GM12878 (cell line): ENCODE results near the gene IL17RB. TPM values are rescaled to one million over a fixed set of nuclear protein-coding genes. Genes with fewer than 3 reads are reported as not detected.
A peak's percentile ranks its signal among the peaks of the same experiment; 100 is the strongest.

ENCODE experiments used
- ATAC-seq: fragments of 200-7000 bp; cut with Tn5 transposase; 3 replicates; pipeline ENCODE4 v1.9.1; 2020; ENCODE audit warnings: mild to moderate bottlenecking, moderate library complexity
- Bru-seq: library from RNA; stranded (reverse); fragments of 400-500 nt; gene quantifications from one replicate; lab custom pipeline; 2021; lab: Mats Ljungman, UMichigan
- BruChase-seq, 2 experiments: library from RNA; stranded (reverse); fragments of 400-500 nt; gene quantifications; one replicate each; lab custom pipeline; 2021; lab: Mats Ljungman, UMichigan
- BruUV-seq: library from RNA; stranded (reverse); fragments of 400-500 nt; replicated peaks from 2 replicates; lab custom pipeline; 2021; lab: Mats Ljungman, UMichigan
- CTCF ChIA-PET: fragments of 300-600 bp; sonication (Branson Sonifier 250); formaldehyde crosslinking; extraction: SDS; loops from one replicate; lab custom pipeline; 2021; ENCODE audit warnings: inconsistent platforms; lab: Yijun Ruan, JAX
- POLR2A ChIA-PET: fragments of 350-600 bp; formaldehyde crosslinking; extraction: SDS; loops from one replicate; lab custom pipeline; 2021; ENCODE audit warnings: inconsistent platforms; lab: Charles Lee
- RAD21 ChIA-PET: fragments of 300-600 bp; sonication (Branson Sonifier 250); formaldehyde crosslinking; loops from one replicate; lab custom pipeline; 2023; ENCODE audit warnings: antibody characterized with exemption; ENCODE audit not compliant: unreplicated experiment; lab: Charles Lee
- SMC1A ChIA-PET: fragments of 300-600 bp; sonication (Branson Sonifier 250); formaldehyde crosslinking; loops from one replicate; lab custom pipeline; 2023; ENCODE audit not compliant: unreplicated experiment, uncharacterized antibody; lab: Charles Lee
- DNase-seq: peaks from one replicate; pipeline ENCODE4 v3.0.0-alpha.2; 2011; ENCODE audit warnings: low read depth, low spot score
- FAIRE-seq: peaks from 3 replicates; lab custom pipeline; 2011; peaks lifted over from hg19 to GRCh38; lab: Jason Lieb, UNC
- H2AFZ ChIP-seq: 2 replicates; pipeline ENCODE4 v1.6.0; 2011; ENCODE audit warnings: low read depth, low read length, control low read depth; ENCODE audit not compliant: control insufficient read depth
- H3K27ac ChIP-seq: 2 replicates; pipeline ENCODE4 v1.5.1; 2011; ENCODE audit warnings: control low read depth; ENCODE audit not compliant: control insufficient read depth, insufficient read depth
- H3K27me3 ChIP-seq, 2 experiments: replicated peaks in 1 of 2; 2 replicates each; pipeline versions ENCODE4 v1.6.0 to v1.6.1; 2011; ENCODE audit warnings: low read length in 1 of 2; ENCODE audit not compliant: control insufficient read depth in 2 of 2, insufficient read depth in 2 of 2
- H3K36me3 ChIP-seq, 2 experiments: 2 replicates each; pipeline ENCODE4 v1.5.1; 2011; ENCODE audit warnings: low read length in 1 of 2; ENCODE audit not compliant: control insufficient read depth in 2 of 2, insufficient read depth in 2 of 2
- H3K4me1 ChIP-seq: 2 replicates; pipeline ENCODE4 v1.6.1; 2011; ENCODE audit warnings: mild to moderate bottlenecking, low read length, moderate library complexity, mixed read lengths; ENCODE audit not compliant: control insufficient read depth, insufficient read depth
- H3K4me2 ChIP-seq: 2 replicates; pipeline ENCODE4 v1.6.0; 2011; ENCODE audit warnings: control low read depth; ENCODE audit not compliant: control insufficient read depth, insufficient read depth
- H3K4me3 ChIP-seq: fragments of 200-600 bp; sonication (generic); 2 replicates; pipeline ENCODE4 v1.5.1; 2016
- H3K79me2 ChIP-seq: 2 replicates; pipeline ENCODE4 v1.6.0; 2011; ENCODE audit warnings: low read length; ENCODE audit not compliant: control insufficient read depth, insufficient read depth
- H3K9ac ChIP-seq: 2 replicates; pipeline ENCODE4 v1.8.0; 2011; ENCODE audit warnings: low read length, control low read depth, mixed read lengths; ENCODE audit not compliant: control insufficient read depth, insufficient read depth
- H3K9me3 ChIP-seq: replicated peaks from 3 replicates; pipeline ENCODE4 v1.5.1; 2011; ENCODE audit warnings: mild to moderate bottlenecking, low read length; ENCODE audit not compliant: control insufficient read depth, insufficient read depth
- H4K20me1 ChIP-seq: 2 replicates; pipeline ENCODE4 v1.6.0; 2011; ENCODE audit not compliant: control insufficient read depth, insufficient read depth
- ASH2L ChIP-seq: fragments of 300-600, 200-600 bp; sonication (generic); IDR thresholded peaks from 2 replicates; pipeline ENCODE4 v1.6.1; 2017; ENCODE audit warnings: low read depth, mild to moderate bottlenecking, borderline replicate concordance
- ETV6 ChIP-seq, 2 experiments: fragments of 450-650 bp in 1 of 2; IDR thresholded peaks in 1 of 2; conservative IDR thresholded peaks in 1 of 2; 2 replicates each; pipeline ENCODE4 v1.6.1; 2014; ENCODE audit warnings: antibody characterized with exemption in 1 of 2, borderline replicate concordance in 1 of 2, low read depth in 1 of 2, mild to moderate bottlenecking in 1 of 2, moderate library complexity in 1 of 2
- HCFC1 ChIP-seq: fragments of 150-350 bp; IDR thresholded peaks from 2 replicates; pipeline ENCODE4 v1.6.1; 2014; ENCODE audit warnings: low read length
- KLF5 ChIP-seq: fragments of 450-650 bp; IDR thresholded peaks from 2 replicates; pipeline ENCODE4 v1.6.1; 2014; ENCODE audit warnings: mild to moderate bottlenecking; ENCODE audit not compliant: partially characterized antibody
- NFYB ChIP-seq: IDR thresholded peaks from 2 replicates; pipeline ENCODE4 v1.6.1; 2011; ENCODE audit warnings: low read depth, mild to moderate bottlenecking, low read length, improper control_type of control experiment, moderate library complexity; ENCODE audit not compliant: insufficient read depth
- PAX8 ChIP-seq: fragments of 450-650 bp; IDR thresholded peaks from 2 replicates; pipeline ENCODE4 v1.6.1; 2017; ENCODE audit warnings: mild to moderate bottlenecking, moderate library complexity
- RBBP5 ChIP-seq: fragments of 200-600 bp; sonication (generic); conservative IDR thresholded peaks from 2 replicates; pipeline ENCODE4 v1.6.1; 2016
- SREBF1 ChIP-seq: IDR thresholded peaks from 2 replicates; pipeline ENCODE4 v1.6.1; 2012; ENCODE audit warnings: mild to moderate bottlenecking, low read length
- TARDBP ChIP-seq: IDR thresholded peaks from 2 replicates; pipeline ENCODE4 v1.6.1; 2016; ENCODE audit warnings: borderline replicate concordance
- TCF3 ChIP-seq: IDR thresholded peaks from 2 replicates; pipeline ENCODE4 v1.6.1; 2012; ENCODE audit warnings: low read depth, mild to moderate bottlenecking, low read length, borderline replicate concordance; ENCODE audit not compliant: insufficient read depth
- ZNF24 ChIP-seq: fragments of 450-650 bp; IDR thresholded peaks from 2 replicates; pipeline ENCODE4 v1.6.1; 2017; ENCODE audit warnings: antibody characterized with exemption, mild to moderate bottlenecking
- WGBS: methylation state at CpG from one replicate; pipeline ENCODE4 v1.1.6; 2016; ENCODE audit warnings: low lambda C conversion rate; ENCODE audit not compliant: insufficient replicate concordance, insufficient coverage; ENCODE audit errors: missing lambda C conversion rate; 5-methylcytosine and 5-hydroxymethylcytosine counted together
- in situ Hi-C: fragments of 300-500 bp; cut with MboI; formaldehyde crosslinking; loops from 9 replicates; pipeline ENCODE4 v1.14.3; 2018; ENCODE audit warnings: mixed read lengths
- intact Hi-C: fragments of 100-400 bp; cut with micrococcal nuclease; formaldehyde crosslinking; loops from one replicate; pipeline ENCODE4 v1.14.2; 2022; ENCODE audit not compliant: unreplicated experiment
- long read RNA-seq, 2 experiments: library from polyadenylated mRNA; unstranded; transcript quantifications; one replicate each; pipeline ENCODE4 v2.0.0, GENCODE V29; 2019 to 2020
- polyA minus RNA-seq, 3 experiments: library from RNA; depleted of rRNA, polyadenylated mRNA; stranded (reverse); fragments of >200 nt; gene quantifications; 2 replicates each; pipeline ENCODE4 v1.2.3, GENCODE V29; 2011
- polyA plus RNA-seq, 11 experiments: library from polyadenylated mRNA; depleted of rRNA in 4 of 11; unstranded in 6 of 11; stranded (reverse) in 5 of 11; fragments of >200 nt; fragmentation: Nextera tagmentation in 4 of 11; fragmentation: Illumina TruSeq in 1 of 11; extraction: Ambion mirVana in 4 of 11; extraction: Trizol in 1 of 11; gene quantifications; 1 replicate in 1 of 11; 2 replicates in 10 of 11; pipeline versions ENCODE4 v1.2.1 to v1.2.3, GENCODE V29; 2011 to 2016; ENCODE audit warnings: inconsistent platforms in 2 of 11, missing spikeins in 2 of 11, low read depth in 1 of 11
- total RNA-seq, 4 experiments: library from RNA; depleted of rRNA in 3 of 4; stranded (reverse); fragments of >200 nt in 3 of 4; fragmentation: Illumina TruSeq in 1 of 4; extraction: Trizol in 1 of 4; gene quantifications; 2 replicates each; pipeline versions ENCODE4 v1.2.1 to v1.2.3, GENCODE V29; 2013 to 2021
- TF ChIP-seq, protein P1 (sequence below): fragments of 450-650 bp; IDR thresholded peaks from 2 replicates; pipeline ENCODE4 v1.6.1; 2016; ENCODE audit warnings: mild to moderate bottlenecking
- TF ChIP-seq, protein P2 (sequence below): fragments of 450-650 bp; IDR thresholded peaks from 2 replicates; pipeline ENCODE4 v1.6.1; 2018; ENCODE audit warnings: mild to moderate bottlenecking, low read depth, moderate library complexity; ENCODE audit not compliant: partially characterized antibody

The IL17RB gene
- 39.4 and 40.0 TPM in 2 replicates for total RNA-seq (2013; cell fraction: nucleolus; rRNA removed)
- total RNA-seq (2014; rRNA removed) (2.9 and 3.4 TPM in 2 replicates), total RNA-seq (2014; rRNA removed; fragmentation: Illumina TruSeq; extraction: Trizol) (2.3 and 2.7 TPM in 2 replicates), total RNA-seq (2021) (2.2 and 3.0 TPM in 2 replicates), polyA plus RNA-seq (2011; rRNA removed) (17.0 and 17.2 TPM in 2 replicates), polyA plus RNA-seq (2014; fragmentation: Illumina TruSeq; extraction: Trizol) (2.9 and 4.3 TPM in 2 replicates), polyA plus RNA-seq (2014; fragmentation: Nextera tagmentation; extraction: Ambion mirVana) (1 to 10 TPM; 1.9 TPM), polyA plus RNA-seq (2014; rRNA removed) (3.5 and 4.3 TPM in 2 replicates), polyA plus RNA-seq (2016; fragmentation: Nextera tagmentation; extraction: Ambion mirVana) (1 to 10 TPM; 2.9 to 3.5 TPM), polyA minus RNA-seq (2011; rRNA and poly(A)+ RNA removed) (3.9 and 4.6 TPM in 2 replicates), Bru-seq, nascent RNA (percentile 79 among the genes with signal in this experiment), BruChase-seq, experiment 1, labeled RNA remaining after a 6-hour chase (percentile 86 among the genes with signal in this experiment), BruChase-seq, experiment 2, labeled RNA remaining after a 2-hour chase (percentile 77 among the genes with signal in this experiment)
- 1.8 TPM for polyA plus RNA-seq (2011; ENCODE audit: low read depth)
- polyA plus RNA-seq (2011; cell fraction: cytosol; rRNA removed), result 12.4 and 12.5 TPM in 2 replicates
- polyA plus RNA-seq (2011; cell fraction: nucleus; rRNA removed), result 55.2 and 92.3 TPM in 2 replicates
- polyA plus RNA-seq (2012), result 1.7 and 7.2 TPM in 2 replicates
- polyA minus RNA-seq (2011; cell fraction: cytosol; rRNA and poly(A)+ RNA removed), result 1.3 and 2.1 TPM in 2 replicates
- polyA minus RNA-seq (2011; cell fraction: nucleus; rRNA and poly(A)+ RNA removed), result 5.2 and 6.9 TPM in 2 replicates
- long read RNA-seq, experiment 1, transcript IL17RB-201 (11 exons, 2,010 nt), result major isoform, 7 of 16 reads
- long read RNA-seq, experiment 1, partial matches to known transcripts, result 1 of 16 reads
- long read RNA-seq, experiment 1, other reads (novel, unspliced or antisense), result 6 of 16 reads
- long read RNA-seq, experiment 2, transcript IL17RB-201 (11 exons, 2,010 nt), result major isoform, 20 of 47 reads
- long read RNA-seq, experiment 2, partial matches to known transcripts, result 6 of 47 reads
- long read RNA-seq, experiment 2, other reads (novel, unspliced or antisense), result 19 of 47 reads

DNA sequence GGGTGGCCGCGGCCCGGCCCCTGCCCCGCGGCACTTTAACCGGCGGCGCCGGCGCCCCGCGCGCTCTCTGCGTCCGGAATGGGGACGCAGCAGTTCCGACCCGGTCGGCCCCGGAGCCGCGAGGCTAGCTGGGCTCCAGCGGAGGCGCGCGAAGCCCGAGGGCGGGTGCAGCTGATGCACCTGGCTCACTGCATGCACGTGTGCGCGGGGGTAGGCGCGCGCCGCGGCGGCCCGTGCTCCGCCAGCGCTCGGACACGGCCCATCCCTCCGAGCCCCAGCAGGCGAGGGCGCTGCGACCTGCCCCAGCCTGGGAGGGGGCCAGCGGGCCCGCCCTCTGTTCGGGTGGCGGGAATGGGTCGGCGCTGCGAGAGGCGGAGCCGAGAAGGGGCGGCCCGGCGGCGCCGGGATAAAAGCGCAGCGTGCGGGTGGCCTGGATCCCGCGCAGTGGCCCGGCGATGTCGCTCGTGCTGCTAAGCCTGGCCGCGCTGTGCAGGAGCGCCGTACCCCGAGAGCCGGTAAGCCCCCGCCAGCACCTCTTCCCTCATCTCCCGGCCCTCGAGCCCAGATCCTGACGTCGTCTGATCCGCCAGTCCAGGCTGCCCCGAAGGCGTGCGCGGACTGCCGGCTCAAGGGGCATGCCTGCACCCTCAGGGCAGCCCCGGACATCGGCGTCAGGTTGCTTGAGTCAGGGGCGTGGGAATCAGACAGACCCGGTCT, at the start of gene IL17RB, which contains the start of gene CHDH:
Gene IL17RB, plus strand, starts transcription at position 435 of the 717 bp plus-strand sequence. Its CDS starts 21 bp downstream, at position 456.
Gene CHDH, minus strand, starts transcription at position 286 of the 717 bp plus-strand sequence. CDS start 22,411 bp downstream, outside the sequence.
- ATAC-seq, result peak; percentile 63
- peak within 1 kb of the TSS; percentile 82 for H3K4me2 ChIP-seq
- no peak for DNase-seq
- H3K79me2 ChIP-seq, result peaks cover 18% of the 10 kb centered on the region
- FAIRE-seq, result no peak
- no peaks in the 10 kb centered on the region for H3K9me3 ChIP-seq
- peak within 1 kb of the TSS; percentile 73 for H3K9ac ChIP-seq
- WGBS, result 21% methylated on average over 46 of the region's 91 CpGs
- POLR2A ChIA-PET, result interaction anchor here (0.5 to 4.1 kb wide), 8 partner anchors 24 to 1881 kb away, joined by 3 to 30 read pairs (median 4); partner anchors contain the start of gene SELENOK
- SMC1A ChIA-PET, result interaction anchor here (1.1 to 3.5 kb wide), 10 partner anchors 15 to 117 kb away, joined by 3 to 26 read pairs (median 4); no protein-coding TSS in a partner anchor
- no peaks in the 10 kb centered on the region for H4K20me1 ChIP-seq
- CTCF ChIA-PET, result interaction anchor here (0.6 to 2.4 kb wide), 11 partner anchors 20 to 497 kb away, joined by 3 to 9 read pairs (median 3); no protein-coding TSS in a partner anchor
- RAD21 ChIA-PET, result interaction anchor here (1.6 to 5.1 kb wide), 5 partner anchors 35 to 292 kb away, joined by 3 to 41 read pairs (median 5); partner anchors contain the start of gene ACTR8
- H3K4me1 ChIP-seq, result peaks cover 39% of the 10 kb centered on the region
- no peaks in the 10 kb centered on the region for H3K36me3 ChIP-seq
- peak within 1 kb of the TSS; percentile 62 for H3K27ac ChIP-seq
- no TSS peak for BruUV-seq
- in situ Hi-C loops, result no loop called here
- peak within 1 kb of the TSS; percentile 73 for H3K4me3 ChIP-seq
- intact Hi-C loops, result loop anchor here (10.0 kb wide), 1 partner anchor 101 kb away; no protein-coding TSS in a partner anchor
- H3K27me3 ChIP-seq, result no peaks in the 10 kb centered on the region
- H2AFZ ChIP-seq, result peak within 1 kb of the TSS; percentile 81
- TF ChIP-seq SREBF1, result no peak
- no peak for TF ChIP-seq ASH2L
- no peak for TF ChIP-seq ETV6 (conservative IDR thresholded peaks at IDR 0.05 in 1 of 2, IDR thresholded peaks at IDR 0.05 in 1 of 2; ENCODE audit: borderline replicate concordance in 1 of 2, low read depth in 1 of 2)
- no peak for TF ChIP-seq NFYB
- TF ChIP-seq, protein P1, sequence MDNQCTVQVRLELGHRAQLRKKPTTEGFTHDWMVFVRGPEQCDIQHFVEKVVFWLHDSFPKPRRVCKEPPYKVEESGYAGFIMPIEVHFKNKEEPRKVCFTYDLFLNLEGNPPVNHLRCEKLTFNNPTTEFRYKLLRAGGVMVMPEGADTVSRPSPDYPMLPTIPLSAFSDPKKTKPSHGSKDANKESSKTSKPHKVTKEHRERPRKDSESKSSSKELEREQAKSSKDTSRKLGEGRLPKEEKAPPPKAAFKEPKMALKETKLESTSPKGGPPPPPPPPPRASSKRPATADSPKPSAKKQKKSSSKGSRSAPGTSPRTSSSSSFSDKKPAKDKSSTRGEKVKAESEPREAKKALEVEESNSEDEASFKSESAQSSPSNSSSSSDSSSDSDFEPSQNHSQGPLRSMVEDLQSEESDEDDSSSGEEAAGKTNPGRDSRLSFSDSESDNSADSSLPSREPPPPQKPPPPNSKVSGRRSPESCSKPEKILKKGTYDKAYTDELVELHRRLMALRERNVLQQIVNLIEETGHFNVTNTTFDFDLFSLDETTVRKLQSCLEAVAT, result no peak
- TF ChIP-seq HCFC1, result no peak
- no peak for TF ChIP-seq RBBP5
- TF ChIP-seq PAX8, result no peak
- TF ChIP-seq TCF3, result peak; percentile 66; the same call in 1 of the 2 replicates
- TF ChIP-seq KLF5, result peak; percentile 69
- TF ChIP-seq, protein P2, sequence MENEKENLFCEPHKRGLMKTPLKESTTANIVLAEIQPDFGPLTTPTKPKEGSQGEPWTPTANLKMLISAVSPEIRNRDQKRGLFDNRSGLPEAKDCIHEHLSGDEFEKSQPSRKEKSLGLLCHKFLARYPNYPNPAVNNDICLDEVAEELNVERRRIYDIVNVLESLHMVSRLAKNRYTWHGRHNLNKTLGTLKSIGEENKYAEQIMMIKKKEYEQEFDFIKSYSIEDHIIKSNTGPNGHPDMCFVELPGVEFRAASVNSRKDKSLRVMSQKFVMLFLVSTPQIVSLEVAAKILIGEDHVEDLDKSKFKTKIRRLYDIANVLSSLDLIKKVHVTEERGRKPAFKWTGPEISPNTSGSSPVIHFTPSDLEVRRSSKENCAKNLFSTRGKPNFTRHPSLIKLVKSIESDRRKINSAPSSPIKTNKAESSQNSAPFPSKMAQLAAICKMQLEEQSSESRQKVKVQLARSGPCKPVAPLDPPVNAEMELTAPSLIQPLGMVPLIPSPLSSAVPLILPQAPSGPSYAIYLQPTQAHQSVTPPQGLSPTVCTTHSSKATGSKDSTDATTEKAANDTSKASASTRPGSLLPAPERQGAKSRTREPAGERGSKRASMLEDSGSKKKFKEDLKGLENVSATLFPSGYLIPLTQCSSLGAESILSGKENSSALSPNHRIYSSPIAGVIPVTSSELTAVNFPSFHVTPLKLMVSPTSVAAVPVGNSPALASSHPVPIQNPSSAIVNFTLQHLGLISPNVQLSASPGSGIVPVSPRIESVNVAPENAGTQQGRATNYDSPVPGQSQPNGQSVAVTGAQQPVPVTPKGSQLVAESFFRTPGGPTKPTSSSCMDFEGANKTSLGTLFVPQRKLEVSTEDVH, result no peak
- TF ChIP-seq TARDBP, result no peak
- TF ChIP-seq ZNF24, result no peak
